ENCODE results near the gene LILRB5.
A peak's percentile ranks its signal among the peaks of the same experiment; 100 is the strongest.
"Not testable (repeated sequence)": the region's sequence is repeated elsewhere in the genome, so short reads cannot be mapped to it uniquely, and the experiment has no call there.

The LILRB5 gene

DNA sequence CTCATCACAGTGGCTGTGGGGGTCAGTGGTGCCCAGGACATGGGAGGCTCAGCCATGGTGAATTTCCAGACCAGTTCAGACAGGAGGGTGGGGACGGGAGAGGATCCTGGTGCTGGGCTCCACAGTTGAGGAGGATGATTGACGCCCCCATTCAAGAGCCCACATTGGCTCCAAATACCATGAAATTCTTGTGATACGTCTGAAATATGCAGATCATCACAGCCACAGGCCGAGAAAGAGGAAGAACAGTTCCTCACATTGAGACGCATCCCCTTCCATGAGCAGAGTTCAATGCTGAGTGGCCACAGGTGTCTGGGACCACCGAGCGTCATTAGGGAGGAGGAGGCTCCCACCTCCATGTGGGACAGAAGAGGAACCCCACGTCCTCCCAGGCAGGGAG, 13.3 kb downstream of the LILRB5 start:
- not testable (repeated sequence) for DNase-seq (ENCODE audit: low read depth in 2 of 2)

DNA sequence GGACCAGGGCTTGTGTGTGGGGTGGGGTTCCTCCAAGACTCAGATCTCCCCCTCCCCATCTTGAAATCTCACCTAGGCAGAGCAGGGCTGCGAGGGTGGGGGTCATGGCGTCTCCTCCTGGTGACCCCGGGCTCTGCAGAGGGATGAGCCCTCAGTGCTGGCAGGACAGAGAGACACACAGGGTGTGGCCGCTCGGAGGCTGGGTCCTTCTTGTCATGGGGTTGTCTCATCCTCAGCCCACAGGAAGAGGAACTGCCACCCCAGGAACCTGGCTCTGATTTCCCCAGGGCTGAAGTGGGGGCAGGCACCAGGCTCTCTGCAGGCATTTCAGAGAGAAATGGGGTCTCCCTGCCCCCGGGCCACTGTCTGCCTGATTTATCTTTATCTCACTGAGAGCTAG, 14.4 kb downstream of the LILRB5 start, which contains the start of gene LILRA6:
TSS of gene LILRA6 (minus strand) at position 145 of the 400 bp plus-strand sequence.
- not testable (repeated sequence) for DNase-seq (ENCODE audit: low read depth in 2 of 2)

DNA sequence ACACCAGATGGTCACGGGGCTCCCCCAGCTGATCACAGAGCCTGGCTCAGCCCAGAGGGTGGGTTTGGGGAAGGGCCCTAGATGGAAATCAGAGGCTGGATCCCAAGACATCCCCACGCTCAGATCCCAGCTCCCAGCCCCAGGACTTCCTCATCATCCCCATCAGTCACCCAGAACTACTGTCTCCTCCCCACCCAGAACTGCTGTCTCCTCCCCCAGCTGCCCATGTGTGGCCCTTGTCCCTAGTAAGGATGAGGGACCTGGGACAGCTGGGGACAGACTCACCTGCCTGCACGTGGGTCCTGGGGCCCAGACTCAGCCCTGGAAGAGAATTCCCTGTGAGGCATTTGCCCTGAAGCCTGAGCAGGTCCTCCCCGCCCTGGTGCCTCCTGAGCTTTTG, 14.8 kb downstream of the LILRB5 start:
- DNase-seq (ENCODE audit: low read depth in 2 of 2): not testable (repeated sequence)

DNA sequence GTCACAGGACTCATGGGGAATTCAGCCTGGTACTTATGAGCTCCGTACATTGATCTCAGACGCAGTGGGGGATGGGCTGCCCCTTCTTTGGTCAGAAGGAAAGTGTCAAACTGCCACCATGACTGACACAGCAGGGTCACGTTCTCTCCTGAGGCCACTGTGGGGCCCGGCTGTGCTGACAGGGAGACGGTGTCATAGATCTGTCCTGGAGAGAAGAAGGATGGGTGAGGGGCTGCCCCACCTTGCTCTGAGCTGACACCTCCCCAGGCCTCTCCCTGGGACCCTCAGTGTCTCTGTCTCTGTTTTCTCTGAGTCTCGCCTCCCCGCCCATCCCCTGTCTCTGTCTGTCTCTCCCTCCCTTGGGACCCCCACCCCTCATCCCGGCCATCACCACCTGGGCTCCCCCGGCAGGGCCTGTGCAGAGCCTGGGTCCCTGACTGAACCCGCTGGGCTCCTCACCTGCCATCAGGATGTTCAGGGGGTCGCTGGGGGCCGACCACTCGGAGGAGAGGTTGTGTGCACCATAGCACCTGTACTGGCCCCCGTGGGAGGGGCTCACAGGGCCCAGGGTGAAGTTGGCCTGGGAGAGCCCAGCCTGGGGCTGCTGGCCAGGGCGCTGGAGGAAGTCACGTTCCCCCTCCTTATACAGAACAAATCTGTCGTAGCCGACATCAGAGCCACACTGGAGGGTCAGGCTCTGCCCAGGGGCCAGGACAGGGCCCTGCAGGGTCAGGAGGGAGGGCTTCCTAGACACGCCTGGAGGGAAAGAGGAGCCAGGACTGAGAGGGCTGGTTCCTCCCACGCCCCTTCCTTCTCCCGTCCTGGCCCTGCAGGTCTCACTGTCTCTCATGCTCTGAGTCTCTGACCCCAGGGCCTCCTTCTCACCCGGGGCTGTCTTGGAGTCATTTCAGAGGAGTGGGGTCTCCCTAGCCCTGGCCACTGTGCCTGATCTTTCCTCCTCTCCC, 16.4 kb downstream of the LILRB5 start:
- DNase-seq (ENCODE audit: low read depth in 2 of 2): not testable (repeated sequence)

DNA sequence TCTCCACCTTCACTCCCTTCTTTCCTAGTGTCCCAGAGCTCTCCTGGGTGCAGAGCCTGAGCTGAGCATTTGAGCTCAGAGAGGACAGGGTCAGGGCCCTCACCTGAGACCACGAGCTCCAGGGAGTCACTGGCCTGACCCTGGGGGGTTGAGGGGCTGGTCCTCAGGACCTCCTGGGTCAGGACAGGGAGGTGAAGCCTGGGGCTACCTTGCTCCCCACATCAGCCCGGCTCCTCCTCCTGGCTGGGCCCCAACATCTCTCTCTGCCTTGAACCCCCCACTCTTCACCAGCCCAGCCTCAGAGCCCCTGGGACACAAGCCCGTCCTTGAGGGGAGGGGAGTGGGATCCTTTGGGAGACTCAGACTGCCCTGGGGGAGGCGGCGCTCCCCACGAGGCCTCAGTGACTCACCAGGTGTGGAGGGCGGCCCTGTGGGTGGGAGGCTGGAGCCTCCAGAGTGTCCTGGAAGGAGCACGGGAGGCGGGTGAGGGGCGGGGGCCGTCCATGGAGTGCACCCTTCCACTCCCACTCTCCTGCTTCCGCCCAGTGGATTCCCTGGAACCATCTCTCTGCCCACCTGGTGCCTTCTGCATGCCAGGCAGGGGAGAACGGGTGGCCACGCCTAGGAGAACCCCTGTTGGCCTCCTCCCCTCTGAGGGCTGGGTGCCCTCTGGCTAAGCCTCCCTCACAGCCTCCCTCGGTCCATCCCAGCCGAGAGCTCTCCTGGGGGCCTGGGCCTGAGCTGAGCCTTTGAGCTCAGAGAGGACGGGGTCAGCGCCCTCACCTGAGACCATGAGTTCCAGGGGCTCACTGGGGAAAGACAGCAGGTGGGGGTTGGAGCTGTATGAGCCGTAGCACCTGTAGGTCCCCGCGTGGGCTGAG, 17.3 kb downstream of the LILRB5 start:
- DNase-seq (ENCODE audit: low read depth in 2 of 2): not testable (repeated sequence)

DNA sequence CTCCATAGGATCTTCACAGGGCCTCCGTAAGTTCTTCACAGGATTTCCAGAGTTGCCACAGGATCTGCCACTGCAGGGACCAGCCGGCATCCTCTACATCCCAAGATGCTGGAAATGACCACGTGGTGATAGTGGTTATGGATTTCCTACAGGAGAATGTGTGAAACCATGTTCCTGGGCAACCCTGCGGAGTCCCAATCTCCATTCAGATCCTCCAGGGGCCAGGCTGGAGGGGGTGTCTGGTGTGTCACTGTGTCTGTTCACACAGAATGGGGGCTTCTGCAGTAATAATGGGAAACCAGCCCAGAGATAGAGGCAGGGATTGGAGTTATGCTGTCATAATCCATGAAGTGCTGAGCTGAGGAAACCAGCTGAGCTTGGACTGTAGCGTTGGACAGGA, 23.1 kb downstream of the LILRB5 start:
- no peak for DNase-seq (ENCODE audit: low read depth in 2 of 2)

DNA sequence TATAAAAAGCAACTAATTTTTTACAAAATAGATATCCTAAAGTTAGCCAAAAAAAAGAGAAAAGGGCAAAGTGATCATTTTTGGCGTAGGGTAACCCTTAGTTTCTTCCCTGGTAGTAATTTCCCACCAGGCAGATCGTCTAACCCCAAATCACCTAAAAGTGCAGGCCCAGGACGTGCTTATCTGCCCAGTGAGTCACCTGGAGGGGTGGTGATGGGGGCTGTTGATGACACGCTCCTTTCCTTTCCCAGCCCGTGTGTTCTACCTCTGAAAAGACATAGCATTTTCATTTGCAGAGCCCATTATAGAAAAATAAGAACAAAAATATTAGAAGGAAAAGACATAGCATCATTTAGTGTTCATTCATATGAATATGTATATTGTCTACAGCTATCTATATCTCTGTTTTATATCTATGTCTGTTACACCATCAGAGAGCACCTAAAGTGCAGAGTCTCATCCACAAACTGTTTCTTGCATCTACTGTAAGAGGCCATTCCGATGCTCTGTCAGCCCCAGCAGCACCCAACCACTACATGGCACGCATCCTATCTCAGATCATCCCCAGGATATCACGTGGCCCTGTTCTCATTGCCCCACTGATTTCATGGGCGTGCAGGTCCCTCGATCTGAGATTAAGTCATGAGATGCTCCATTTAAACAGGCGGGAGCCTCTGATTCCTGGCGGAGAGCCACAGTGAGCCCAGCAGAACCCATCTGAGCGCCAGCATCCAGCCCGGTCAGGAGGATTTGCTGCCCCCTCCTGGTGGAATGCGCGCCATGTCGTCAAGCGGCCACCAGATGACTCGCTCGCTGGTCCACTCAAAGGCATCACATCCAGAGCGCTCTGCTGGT, 25.8 kb downstream of the LILRB5 start:
- DNase-seq (ENCODE audit: low read depth in 2 of 2): peak; percentile 64 to 86

DNA sequence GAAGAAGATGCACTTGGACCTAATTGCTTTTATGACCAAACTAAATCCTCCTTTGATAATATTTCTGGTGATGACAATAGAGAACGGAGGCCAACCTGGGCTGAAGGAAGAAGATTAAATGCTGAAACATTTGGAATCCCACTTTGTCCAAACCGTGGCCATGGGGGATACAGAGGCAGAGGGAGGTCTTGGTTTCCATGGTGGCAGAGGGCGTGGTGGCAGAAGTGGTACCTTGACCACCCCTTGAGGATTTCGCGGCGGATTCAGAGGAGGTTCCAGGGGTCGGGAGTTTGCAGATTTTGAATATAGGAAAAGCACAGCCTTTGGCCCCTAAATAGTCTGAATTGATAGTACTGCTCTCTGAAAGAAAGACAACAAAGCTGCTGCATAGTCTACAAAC, 27.0 kb downstream of the LILRB5 start:
- DNase-seq (ENCODE audit: low read depth in 2 of 2): no peak

DNA sequence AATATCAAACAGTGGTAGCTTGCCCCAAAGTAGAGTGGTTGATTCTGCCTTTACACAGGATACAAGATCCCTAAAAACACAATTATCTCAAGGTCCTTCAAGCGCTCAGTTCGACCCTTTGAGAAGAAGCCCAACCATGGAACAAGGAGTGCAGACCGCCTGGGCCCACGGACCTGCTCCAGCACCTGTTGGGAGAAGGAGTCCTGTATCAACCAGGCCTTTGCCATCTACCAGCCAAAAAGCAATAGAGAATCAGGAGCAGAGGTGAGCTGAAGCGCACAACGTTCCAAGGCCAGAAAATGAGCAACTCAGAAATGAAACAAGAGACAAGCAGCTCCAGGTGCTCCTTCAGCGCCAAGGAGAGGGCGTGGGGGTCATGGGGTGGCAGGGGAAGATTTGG, 27.9 kb downstream of the LILRB5 start:
- DNase-seq (ENCODE audit: low read depth in 2 of 2): no peak

DNA sequence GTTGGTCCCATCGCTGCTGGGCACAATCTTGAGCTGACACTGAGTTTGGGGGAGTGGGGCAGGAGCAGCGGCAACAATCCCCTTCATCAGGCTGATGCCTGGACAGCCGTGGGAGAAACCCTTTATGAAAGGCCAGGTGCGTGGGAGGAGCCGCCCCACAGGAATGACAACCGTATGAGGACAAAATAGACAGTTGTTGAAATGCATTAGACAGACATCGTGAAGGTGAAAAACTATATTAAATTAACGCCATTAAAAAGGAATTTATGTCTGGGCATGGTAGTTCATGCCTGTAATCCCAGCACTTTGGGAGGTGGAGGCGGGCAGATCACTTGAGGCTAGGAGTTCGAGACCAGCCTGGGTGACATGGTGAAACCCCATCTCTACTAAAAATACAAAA, 32.5 kb downstream of the LILRB5 start:
- DNase-seq (ENCODE audit: low read depth in 2 of 2): not testable (repeated sequence)

DNA sequence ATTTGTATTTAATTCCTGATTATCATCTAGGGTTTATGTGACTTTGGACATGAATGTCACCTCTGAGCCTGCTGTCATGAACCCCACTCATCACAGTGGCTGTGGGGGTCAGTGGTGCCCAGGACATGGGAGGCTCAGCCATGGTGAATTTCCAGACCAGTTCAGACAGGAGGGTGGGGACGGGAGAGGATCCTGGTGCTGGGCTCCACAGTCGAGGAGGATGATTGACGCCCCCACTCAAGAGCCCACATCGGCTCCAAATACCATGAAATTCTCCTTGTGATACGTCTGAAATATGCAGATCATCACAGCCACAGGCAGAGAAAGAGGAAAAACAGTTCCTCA, 33.2 kb downstream of the LILRB5 start:
- DNase-seq (ENCODE audit: low read depth in 2 of 2): not testable (repeated sequence)

DNA sequence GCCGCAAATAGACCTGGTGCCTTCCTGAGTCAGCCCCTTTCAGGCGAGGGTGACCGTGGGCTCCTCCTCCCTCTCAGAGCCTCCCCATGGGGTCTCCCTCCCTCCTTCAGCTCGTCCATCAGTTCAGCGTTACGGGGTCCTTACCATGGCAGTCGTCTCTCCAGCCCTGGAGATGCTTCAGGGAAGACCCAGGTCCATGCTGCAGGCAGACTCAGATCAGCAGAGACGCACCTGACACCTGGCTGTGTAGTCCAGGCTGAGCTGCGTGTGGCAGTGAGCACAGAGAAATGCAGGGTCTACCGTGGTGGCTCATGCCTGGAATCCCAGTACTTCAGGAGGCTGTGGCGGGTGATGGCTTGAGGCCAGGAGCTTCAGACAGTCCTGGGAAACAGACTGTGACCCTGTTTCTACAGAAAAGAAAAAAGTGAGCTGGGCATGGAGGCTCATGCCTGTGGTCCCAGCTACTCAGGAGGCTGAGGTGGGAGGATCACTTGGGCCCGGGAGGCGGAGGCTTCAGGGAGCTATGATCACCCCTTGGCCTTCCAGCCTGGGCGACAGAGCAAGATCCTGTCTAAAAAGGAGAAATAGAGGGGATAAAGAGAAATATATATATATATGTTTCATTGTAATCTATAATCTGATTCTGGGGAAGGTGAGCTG, 33.7 kb downstream of the LILRB5 start:
- DNase-seq (ENCODE audit: low read depth in 2 of 2): not testable (repeated sequence)

DNA sequence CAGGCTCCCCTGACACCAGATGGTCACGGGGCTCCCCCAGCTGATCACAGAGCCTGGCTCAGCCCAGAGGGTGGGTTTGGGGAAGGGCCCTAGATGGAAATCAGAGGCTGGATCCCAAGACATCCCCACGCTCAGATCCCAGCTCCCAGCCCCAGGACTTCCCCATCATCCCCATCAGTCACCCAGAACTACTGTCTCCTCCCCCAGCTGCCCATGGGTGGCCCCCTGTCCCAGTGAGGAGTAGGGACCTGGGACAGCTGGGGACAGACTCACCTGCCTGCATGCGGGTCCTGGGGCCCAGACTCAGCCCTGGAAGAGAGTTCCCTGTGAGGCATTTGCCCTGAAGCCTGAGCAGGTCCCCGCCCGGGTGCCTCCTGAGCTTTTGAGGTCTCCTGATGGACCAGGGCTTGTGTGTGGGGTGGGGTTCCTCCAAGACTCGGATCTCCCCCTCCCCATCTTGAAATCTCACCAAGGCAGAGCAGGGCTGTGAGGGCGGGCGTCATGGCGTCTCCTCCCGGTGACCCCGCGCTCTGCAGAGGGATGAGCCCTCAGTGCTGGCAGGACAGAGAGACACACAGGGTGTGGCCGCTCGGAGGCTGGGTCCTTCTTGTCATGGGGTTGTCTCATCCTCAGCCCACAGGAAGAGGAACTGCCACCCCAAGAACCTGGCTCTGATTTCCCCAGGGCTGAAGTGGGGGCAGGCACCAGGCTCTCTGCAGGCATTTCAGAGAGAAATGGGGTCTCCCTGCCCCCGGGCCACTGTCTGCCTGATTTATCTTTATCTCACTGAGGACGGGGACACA, 34.4 kb downstream of the LILRB5 start, which contains the start of gene LILRB3:
TSS of gene LILRB3 (minus strand) at position 534 of the 803 bp plus-strand sequence. CDS start at position 503, 31 bp downstream.
- DNase-seq (ENCODE audit: low read depth in 2 of 2): not testable (repeated sequence)

DNA sequence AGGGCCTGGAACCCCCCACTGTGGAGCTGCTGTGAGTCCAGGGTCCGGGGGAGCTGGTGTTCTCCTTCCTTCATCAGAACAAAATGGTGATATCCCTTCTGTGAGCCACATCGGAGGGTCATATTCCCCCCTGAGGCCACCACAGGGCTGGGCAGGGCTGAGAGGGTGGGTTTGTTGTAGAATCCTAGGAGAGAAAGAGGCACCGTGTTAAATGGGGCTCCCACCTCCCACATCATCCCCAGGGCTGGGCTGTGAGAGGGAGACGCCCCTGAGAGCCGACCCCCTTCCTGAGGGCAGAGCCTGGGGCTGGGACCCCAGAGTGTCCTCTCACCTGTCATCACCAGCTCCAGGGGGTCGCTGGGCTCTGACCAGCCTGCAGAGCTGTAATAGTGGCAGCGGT, 35.1 kb downstream of the LILRB5 start:
- not testable (repeated sequence) for DNase-seq (ENCODE audit: low read depth in 2 of 2)

DNA sequence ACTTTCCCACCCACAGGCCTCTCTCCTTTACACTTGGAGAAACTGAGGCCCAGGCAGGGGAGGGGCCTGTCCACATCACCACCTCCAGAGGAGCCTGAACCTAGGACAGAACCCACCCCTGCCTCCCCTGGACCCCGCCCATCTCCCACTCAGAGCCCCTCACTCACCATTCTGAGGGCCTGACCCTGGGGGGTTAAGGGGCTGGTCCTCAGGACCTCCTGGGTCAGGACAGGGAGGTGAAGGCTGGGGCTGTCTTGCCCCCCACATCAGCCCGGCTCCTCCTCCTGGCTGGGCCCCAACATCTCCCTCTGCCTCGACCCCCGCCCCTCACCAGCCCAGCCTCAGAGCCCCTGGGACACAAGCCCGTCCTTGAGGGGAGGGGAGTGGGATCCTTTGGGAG, 37.4 kb downstream of the LILRB5 start:
- not testable (repeated sequence) for DNase-seq (ENCODE audit: low read depth in 2 of 2)

DNA sequence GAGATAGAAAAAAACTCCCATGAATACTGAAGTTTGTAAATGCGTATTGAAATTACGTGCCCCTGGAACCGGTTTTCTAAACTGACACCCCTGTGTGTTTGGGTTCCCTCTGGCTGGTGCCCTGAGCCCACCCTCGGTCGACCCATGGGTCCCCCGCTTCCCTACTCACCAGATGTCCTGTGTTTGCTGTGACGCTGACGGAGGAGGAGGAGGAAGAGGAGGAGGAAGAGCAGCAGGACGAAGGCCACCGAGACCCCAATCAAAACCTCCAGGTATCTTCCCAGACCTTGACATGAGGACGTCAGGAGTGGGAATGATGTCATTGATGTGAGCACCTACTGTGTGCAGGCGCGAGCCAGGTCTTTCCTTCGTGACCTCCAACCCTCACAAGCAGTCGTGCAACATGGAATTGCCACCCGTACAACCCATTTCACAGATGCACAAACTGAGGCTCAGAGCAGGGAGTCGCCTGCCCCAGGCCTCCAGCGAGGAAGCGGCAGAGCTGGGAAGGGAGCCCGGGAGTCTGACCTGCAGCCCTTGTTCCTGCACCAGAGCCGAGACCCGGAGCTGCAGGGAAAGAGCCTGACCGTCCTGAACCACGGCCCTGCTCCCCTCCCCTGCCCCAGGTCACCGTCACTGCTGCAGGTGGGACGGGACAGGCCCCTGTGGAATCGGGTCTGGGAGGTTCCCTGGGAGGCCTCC, 38.0 kb downstream of the LILRB5 start:
- no peak for DNase-seq (ENCODE audit: low read depth in 2 of 2)

DNA sequence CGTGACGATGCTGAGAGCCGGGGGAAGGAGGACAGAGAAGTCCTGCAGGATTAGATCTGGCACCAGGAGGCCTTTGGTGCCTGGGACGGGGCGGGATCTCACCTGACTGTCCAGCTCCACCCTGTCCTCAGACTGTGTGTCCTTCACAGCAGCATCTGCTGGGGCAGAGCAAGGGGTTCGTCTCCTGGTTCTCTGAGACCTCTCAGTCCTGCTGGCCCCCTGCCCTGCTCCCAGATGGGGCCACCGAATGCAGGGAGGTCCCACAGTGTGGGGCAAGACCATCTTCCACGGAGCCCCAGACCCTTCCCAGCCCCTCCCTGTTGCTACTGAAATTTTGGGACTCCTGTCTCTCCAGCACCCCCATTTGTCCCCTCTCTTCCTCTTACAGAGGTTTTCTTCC, 38.8 kb downstream of the LILRB5 start:
- DNase-seq (ENCODE audit: low read depth in 2 of 2): no peak

DNA sequence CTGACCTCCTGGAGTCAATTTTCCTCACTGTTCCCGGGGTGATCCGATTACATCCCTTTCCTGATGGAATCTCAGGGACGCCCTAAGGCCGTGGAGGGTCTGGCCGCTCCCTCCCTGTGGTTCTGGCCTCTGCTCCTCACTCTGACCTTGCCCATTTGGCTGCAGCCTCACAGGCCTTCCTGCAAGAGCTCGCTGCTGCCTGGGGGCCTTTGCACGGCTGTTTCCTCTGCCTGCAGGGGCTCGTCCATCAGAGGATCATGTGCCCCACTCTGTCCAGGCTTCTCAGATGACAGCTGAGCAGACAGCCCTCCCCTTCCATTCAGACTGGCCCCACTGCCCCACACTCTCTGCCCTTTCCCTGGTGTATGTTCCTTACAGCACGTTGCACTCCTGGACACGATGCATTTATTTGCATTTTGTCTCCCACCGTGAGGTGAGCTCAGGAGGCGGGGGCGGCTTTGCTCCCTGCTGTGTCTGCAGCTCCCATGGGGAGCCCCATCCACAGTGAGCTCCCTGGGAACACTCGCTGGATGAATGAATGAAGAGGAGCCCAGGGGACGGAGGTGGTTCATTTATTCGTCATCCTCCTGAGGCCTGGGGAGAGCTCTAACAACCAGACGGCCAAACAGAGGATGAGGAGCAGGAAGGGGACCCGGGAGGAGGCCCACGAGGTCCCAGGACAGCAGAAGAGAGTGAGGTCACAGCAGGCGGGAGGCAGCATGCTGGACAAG, 39.4 kb downstream of the LILRB5 start:
- not testable (repeated sequence) for DNase-seq (ENCODE audit: low read depth in 2 of 2)

DNA sequence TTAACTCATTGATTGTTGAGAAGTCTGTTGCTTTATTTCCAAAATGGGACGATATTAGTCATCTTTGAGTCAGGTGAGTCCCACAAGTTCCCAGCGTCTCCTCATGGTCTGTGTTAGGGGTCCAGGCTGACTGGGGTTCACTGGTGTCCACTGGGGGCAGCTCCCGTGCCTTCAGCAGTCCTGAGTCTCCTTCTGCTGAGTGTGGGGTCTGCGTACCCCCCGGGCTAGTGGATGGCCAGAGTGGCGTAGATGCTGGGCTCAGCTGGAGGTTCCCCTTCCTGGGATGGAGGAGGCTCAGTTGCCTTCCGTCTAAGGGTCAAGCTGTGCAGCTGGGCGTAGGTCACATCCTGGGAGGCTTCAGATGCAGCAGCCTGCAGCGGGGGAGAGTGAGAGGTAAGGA, 40.2 kb downstream of the LILRB5 start:
- DNase-seq (ENCODE audit: low read depth in 2 of 2): no peak
